Measurements from ENCODE around the gene HMCES.

- no peak for TF ChIP-seq CTCF (conservative IDR thresholded peaks at IDR 0.05)
- TF ChIP-seq ZFX (IDR thresholded peaks at IDR 0.05), result no peak
Measured at GRCh38 chr3:129330409-129330808, 51.7 kb downstream of the HMCES start.

All from C4-2B (cell line).